Epithelial cell of esophagus (primary cell): ENCODE data around the gene ANP32E.

Experiments
- DNase-seq: peaks from one replicate; pipeline ENCODE4 v3.0.0; 2010; ENCODE audit warnings: low read depth
- H3K4me3 ChIP-seq: 2 replicates; pipeline ENCODE4 v1.5.1; 2011; ENCODE audit warnings: mild to moderate bottlenecking, low read length, control low read depth
- TF ChIP-seq, protein P1 (sequence below): IDR thresholded peaks from 2 replicates; pipeline ENCODE4 v1.5.1; 2011; ENCODE audit warnings: low read depth, mild to moderate bottlenecking, low read length, control low read depth, inconsistent platforms; ENCODE audit not compliant: insufficient read depth; ENCODE audit errors: missing control alignments

ANP32E gene

DNA sequence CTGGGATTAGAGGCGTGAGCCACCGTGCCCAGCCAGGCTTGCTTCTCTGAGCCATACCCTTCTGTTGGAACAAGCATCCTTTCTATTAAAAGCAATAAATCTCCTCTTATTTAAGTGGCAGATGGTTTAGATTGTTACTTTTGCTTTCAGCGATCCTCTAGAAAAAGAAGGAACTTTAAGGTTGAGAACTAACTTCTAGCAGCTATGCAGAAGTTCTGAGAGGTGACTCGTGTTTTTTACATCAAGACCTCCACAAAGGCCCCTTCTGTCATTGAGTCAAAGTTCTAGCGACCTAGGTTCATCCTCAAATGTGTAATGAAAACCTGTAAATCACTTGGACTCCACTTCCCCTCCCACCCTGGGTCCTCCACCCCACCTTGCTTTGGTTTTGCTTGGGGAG, 55.4 kb downstream of the ANP32E start:
- no peak overlapping the region for H3K4me3 ChIP-seq
- no peak for DNase-seq
- TF ChIP-seq, protein P1, sequence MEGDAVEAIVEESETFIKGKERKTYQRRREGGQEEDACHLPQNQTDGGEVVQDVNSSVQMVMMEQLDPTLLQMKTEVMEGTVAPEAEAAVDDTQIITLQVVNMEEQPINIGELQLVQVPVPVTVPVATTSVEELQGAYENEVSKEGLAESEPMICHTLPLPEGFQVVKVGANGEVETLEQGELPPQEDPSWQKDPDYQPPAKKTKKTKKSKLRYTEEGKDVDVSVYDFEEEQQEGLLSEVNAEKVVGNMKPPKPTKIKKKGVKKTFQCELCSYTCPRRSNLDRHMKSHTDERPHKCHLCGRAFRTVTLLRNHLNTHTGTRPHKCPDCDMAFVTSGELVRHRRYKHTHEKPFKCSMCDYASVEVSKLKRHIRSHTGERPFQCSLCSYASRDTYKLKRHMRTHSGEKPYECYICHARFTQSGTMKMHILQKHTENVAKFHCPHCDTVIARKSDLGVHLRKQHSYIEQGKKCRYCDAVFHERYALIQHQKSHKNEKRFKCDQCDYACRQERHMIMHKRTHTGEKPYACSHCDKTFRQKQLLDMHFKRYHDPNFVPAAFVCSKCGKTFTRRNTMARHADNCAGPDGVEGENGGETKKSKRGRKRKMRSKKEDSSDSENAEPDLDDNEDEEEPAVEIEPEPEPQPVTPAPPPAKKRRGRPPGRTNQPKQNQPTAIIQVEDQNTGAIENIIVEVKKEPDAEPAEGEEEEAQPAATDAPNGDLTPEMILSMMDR: no peak

DNA sequence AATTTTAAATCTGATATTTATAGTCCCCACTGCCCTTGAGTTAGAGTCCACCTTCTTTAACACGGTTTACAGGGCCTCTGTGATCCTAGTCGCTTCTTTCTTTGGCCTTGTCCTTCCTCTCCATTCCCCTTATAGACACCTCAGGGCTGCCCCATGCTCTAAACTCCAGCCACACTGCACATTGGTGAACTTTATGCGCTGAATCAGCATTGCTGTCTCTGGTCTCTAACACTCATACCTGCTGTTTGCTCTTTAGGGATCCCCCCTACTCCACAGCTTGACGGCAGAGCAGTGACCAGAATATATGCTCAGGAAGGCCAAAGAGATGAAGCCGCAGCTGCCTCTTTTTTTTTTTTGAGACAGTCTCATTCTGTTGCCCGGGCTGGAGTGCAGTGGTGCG, 56.0 kb downstream of the ANP32E start:
- DNase-seq: no peak
- TF ChIP-seq, protein P1: no peak
- no peak overlapping the region for H3K4me3 ChIP-seq

DNA sequence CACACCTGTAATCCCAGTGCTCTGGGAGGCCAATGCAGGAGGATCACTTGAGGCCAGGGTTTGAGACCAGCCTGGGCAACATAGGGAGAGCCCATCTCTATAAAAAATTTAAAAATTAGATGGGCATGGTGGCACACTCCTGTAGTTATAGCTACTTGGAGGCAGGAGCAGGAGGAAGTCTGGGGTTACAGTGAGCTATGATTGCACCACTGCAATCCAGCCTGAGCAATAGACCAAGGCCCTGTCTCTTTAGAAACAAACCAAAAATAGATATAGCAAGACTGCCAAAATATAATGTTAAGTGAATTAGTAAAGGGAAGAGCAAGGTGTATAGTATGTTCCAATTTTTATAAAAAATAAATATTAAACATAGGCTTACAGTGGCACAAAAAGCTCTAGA, 57.4 kb downstream of the ANP32E start:
- TF ChIP-seq, protein P1: no peak
- DNase-seq: no peak
- H3K4me3 ChIP-seq: no peak overlapping the region

- TF ChIP-seq, protein P1: no peak
These were observed 59.3 kb downstream of the ANP32E start for GRCh38 chr1:150176593-150176992.

GRCh38 chr1:150173141-150173585, 62.7 kb downstream of the ANP32E start:
- no peak for DNase-seq
- H3K4me3 ChIP-seq: no peak overlapping the region
- TF ChIP-seq, protein P1: no peak

More at GRCh38 chr1:150176593-150176992, 59.3 kb downstream of the ANP32E start:
- no peak overlapping the region for H3K4me3 ChIP-seq
- DNase-seq: no peak

DNA sequence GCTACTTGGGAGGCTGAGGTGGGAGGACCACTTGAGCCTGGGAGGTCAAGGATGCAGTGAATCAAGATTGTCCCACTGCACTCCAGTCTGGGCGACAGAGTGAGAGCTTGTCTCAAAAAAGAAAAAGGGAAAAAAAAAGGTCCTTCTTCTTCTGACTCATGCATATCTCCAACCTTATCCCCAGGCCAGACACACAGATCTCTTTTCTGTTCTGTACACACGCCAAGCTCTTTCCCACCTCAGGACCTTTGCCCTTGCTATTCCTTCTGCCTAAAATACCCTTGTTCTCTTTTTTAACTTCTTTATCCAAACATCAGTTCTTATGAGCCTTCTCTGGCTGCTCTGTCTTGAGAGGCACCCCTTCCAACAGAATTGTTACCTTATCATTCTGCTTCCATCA, 64.1 kb downstream of the ANP32E start:
- TF ChIP-seq, protein P1: no peak
- DNase-seq: no peak
- no peak overlapping the region for H3K4me3 ChIP-seq

DNA sequence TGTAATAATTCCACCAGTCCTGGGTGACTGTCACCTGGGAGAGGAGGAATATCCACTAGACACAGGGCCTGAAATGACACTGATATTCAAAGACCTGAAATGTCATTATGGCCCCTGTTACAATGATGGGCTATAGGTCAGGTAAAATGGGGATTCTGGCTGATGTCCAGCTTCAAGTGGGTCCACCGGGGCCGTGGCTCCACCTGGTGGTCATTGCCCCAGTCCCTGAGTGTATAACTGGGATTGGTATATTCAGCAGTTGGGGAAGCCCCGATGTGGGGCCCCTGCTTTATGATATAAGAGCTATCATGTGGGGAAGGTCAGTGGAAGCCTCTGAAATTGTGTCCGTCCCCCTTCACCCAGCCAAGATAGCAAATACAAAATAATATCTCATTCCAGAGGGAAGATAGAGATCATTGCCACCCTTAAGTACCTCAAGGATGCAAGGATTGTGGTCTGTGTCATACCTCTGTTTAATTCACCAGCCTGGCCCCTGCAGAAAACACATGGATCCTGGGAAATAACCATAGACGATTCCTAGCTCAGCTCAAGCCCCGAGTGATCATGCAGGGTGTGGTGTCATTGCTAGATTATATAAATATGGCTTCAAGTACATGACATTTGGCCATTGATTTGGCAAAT, 66.8 kb downstream of the ANP32E start:
- TF ChIP-seq, protein P1: peak; percentile 69
- peak; percentile 68 for DNase-seq
- no peak overlapping the region for H3K4me3 ChIP-seq
